GM19043 (cell line): ENCODE measurements around the gene TET3.

Experiments used
- ATAC-seq: cut with Tn5 transposase; IDR thresholded peaks from one replicate; pipeline ENCODE4 v1.9.1; 2021; ENCODE audit warnings: low read depth; ENCODE audit not compliant: unreplicated experiment

The TET3 gene

GRCh38 chr2:73963385-73964120 lies 21.2 kb upstream of the TET3 start:
- ATAC-seq: no peak

- ATAC-seq: no peak
Observed at GRCh38 chr2:73964223-73964622, 20.5 kb upstream of the TET3 start.

GRCh38 chr2:73965053-73965452 lies 19.7 kb upstream of the TET3 start:
- ATAC-seq: no peak

- no peak for ATAC-seq
Observed at GRCh38 chr2:73968357-73968937, 16.3 kb upstream of the TET3 start.

GRCh38 chr2:73969356-73969755 lies 15.4 kb upstream of the TET3 start:
- no peak for ATAC-seq

- ATAC-seq: no peak
Observed at GRCh38 chr2:73970141-73970803, 14.4 kb upstream of the TET3 start.

- ATAC-seq: peak; percentile 68
Observed at GRCh38 chr2:73970850-73971471, 13.7 kb upstream of the TET3 start.

- ATAC-seq: no peak
Observed at GRCh38 chr2:73971722-73972121, 13.0 kb upstream of the TET3 start.

GRCh38 chr2:73972846-73973245 lies 11.9 kb upstream of the TET3 start:
- no peak for ATAC-seq

GRCh38 chr2:73975731-73976130 lies 9.0 kb upstream of the TET3 start:
- ATAC-seq: no peak

- no peak for ATAC-seq
Observed at GRCh38 chr2:73976803-73977202, 7.9 kb upstream of the TET3 start.

- no peak for ATAC-seq
Observed at GRCh38 chr2:73977466-73977865, 7.2 kb upstream of the TET3 start.

- ATAC-seq: peak; percentile 41
Observed at GRCh38 chr2:73979021-73979420, 5.7 kb upstream of the TET3 start.

GRCh38 chr2:73979686-73980085 lies 5.0 kb upstream of the TET3 start:
- no peak for ATAC-seq

GRCh38 chr2:73980566-73980965 lies 4.1 kb upstream of the TET3 start:
- ATAC-seq: no peak

- ATAC-seq: no peak
Observed at GRCh38 chr2:73981081-73982001, 3.4 kb upstream of the TET3 start.

- no peak for ATAC-seq
Observed at GRCh38 chr2:73982140-73982617, 2.5 kb upstream of the TET3 start.

GRCh38 chr2:73983322-73984202 lies 1.1 kb upstream of the TET3 start:
- ATAC-seq: no peak

GRCh38 chr2:73984922-73985307 lies 205 bp downstream of the TET3 start:
- peak; percentile 3 for ATAC-seq
